Fibroblast of the aortic adventitia (primary cell): Measurements from ENCODE around the gene CASP3. TPM values are rescaled to one million over a fixed set of nuclear protein-coding genes. Genes with fewer than 3 reads are reported as not detected.

Experiments used
- DNase-seq: peaks from one replicate; pipeline ENCODE4 v3.0.0-alpha.2; 2010; ENCODE audit warnings: low read depth
- H3K4me3 ChIP-seq: 2 replicates; pipeline ENCODE4 v1.5.1; 2011; ENCODE audit warnings: low read depth, mild to moderate bottlenecking, control low read depth, low read length, moderate library complexity
- CTCF ChIP-seq: IDR thresholded peaks from 2 replicates; pipeline ENCODE4 v1.5.1; 2011; ENCODE audit warnings: mild to moderate bottlenecking, low read length, control low read depth, inconsistent platforms; ENCODE audit not compliant: insufficient read depth
- total RNA-seq: library from RNA; depleted of rRNA; stranded (reverse); fragments of >200 nt; gene quantifications from 2 replicates; pipeline ENCODE4 v1.2.3, GENCODE V29; 2012; ENCODE audit warnings: low replicate concordance

Gene CASP3
- total RNA-seq, 1 donor: 36.2 TPM

- DNase-seq: no peak
- no peak overlapping the region for H3K4me3 ChIP-seq
- no peak for TF ChIP-seq CTCF
Measured at GRCh38 chr4:184645904-184646610, 3.2 kb downstream of the CASP3 start.

GRCh38 chr4:184644553-184645307 lies 4.5 kb downstream of the CASP3 start:
- no peak for TF ChIP-seq CTCF
- peak; percentile 16 for DNase-seq

GRCh38 chr4:184643731-184644130 lies 5.5 kb downstream of the CASP3 start:
- DNase-seq: no peak
- no peak for TF ChIP-seq CTCF
- H3K4me3 ChIP-seq: no peak overlapping the region

More at GRCh38 chr4:184644553-184645307, 4.5 kb downstream of the CASP3 start:
- no peak overlapping the region for H3K4me3 ChIP-seq

GRCh38 chr4:184641451-184641850 lies 7.8 kb downstream of the CASP3 start:
- TF ChIP-seq CTCF: no peak
- no peak for DNase-seq

GRCh38 chr4:184641022-184641421 lies 8.2 kb downstream of the CASP3 start:
- DNase-seq: no peak
- no peak for TF ChIP-seq CTCF
- no peak overlapping the region for H3K4me3 ChIP-seq

More at GRCh38 chr4:184641451-184641850, 7.8 kb downstream of the CASP3 start:
- no peak overlapping the region for H3K4me3 ChIP-seq

GRCh38 chr4:184636897-184637296 lies 12.3 kb downstream of the CASP3 start:
- no peak for TF ChIP-seq CTCF
- no peak for DNase-seq
- no peak overlapping the region for H3K4me3 ChIP-seq
